C4-2B (cell line): ENCODE results near the gene STRIT1.
A peak's percentile ranks its signal among the peaks of the same experiment; 100 is the strongest.

Source experiments
- H3K27ac ChIP-seq: fragments of 450-650 bp; 2 replicates; pipeline ENCODE4 v1.5.1; 2017
- ZFX ChIP-seq: fragments of 450-650 bp; IDR thresholded peaks from 2 replicates; pipeline ENCODE4 v1.6.1; 2017
- TF ChIP-seq, protein P1 (sequence below): fragments of 450-650 bp; conservative IDR thresholded peaks from 2 replicates; pipeline ENCODE4 v1.5.1; 2017; ENCODE audit warnings: mild to moderate bottlenecking

STRIT1 gene

DNA sequence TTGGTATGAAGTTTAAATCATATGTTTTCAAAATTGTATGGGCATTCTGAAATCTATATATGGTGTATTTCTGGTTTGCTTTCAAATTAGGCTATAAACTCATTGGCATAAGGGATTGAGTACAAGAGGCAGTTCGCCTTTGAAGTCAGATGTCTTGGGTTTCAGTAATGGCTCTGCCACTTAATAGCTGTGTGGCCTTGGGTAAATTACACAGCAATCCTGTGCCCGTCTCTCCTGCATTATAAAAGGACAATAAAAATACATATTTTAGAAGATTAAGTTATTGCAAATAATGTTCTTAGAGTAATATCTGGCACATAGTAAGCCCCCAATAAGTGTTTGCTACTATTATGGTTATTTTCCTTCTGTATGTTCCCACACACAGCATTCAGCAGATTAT lies 20.4 kb upstream of the STRIT1 start:
- H3K27ac ChIP-seq, result no peak overlapping the region
- TF ChIP-seq, protein P1, sequence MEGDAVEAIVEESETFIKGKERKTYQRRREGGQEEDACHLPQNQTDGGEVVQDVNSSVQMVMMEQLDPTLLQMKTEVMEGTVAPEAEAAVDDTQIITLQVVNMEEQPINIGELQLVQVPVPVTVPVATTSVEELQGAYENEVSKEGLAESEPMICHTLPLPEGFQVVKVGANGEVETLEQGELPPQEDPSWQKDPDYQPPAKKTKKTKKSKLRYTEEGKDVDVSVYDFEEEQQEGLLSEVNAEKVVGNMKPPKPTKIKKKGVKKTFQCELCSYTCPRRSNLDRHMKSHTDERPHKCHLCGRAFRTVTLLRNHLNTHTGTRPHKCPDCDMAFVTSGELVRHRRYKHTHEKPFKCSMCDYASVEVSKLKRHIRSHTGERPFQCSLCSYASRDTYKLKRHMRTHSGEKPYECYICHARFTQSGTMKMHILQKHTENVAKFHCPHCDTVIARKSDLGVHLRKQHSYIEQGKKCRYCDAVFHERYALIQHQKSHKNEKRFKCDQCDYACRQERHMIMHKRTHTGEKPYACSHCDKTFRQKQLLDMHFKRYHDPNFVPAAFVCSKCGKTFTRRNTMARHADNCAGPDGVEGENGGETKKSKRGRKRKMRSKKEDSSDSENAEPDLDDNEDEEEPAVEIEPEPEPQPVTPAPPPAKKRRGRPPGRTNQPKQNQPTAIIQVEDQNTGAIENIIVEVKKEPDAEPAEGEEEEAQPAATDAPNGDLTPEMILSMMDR, result no peak
- TF ChIP-seq ZFX, result no peak

DNA sequence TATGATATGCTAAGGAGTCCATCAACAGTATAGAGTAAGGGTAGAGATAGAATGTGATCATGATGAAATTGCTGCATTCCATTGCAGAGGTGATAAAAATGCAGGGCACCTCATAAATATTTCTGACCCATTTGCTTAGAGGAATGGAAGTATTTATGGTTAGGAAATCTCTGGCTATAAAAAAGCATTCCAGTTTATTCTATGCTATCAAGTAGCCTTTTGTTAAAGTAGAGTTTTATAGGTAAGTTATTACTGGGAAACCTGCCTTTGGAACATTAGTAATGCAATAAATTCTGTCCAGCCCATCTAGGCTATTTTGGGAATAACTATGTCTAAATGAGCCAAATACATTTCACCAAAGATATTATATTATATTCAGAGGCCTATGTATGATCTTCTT lies 19.8 kb upstream of the STRIT1 start:
- H3K27ac ChIP-seq, result no peak overlapping the region
- no peak for TF ChIP-seq ZFX
- TF ChIP-seq, protein P1, result no peak

DNA sequence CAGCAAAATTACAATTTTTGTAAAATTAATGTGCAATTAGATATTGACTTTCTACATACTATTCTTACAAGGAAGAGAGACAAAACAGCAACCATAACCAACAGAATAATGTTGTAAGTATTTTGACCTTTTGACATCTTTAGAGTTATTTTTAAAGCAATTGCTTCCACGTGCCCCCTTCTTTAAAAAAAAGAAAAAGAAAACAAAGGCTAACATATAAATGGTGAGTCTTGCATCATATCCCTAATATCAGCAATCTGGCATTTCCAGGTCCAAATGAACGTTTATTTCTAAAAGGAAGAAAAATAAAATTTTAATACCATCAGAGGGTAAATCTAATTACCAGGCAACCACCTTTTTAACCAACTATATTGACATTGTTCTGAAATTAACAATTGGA lies 19.3 kb upstream of the STRIT1 start:
- TF ChIP-seq, protein P1, result no peak
- no peak for TF ChIP-seq ZFX
- no peak overlapping the region for H3K27ac ChIP-seq

DNA sequence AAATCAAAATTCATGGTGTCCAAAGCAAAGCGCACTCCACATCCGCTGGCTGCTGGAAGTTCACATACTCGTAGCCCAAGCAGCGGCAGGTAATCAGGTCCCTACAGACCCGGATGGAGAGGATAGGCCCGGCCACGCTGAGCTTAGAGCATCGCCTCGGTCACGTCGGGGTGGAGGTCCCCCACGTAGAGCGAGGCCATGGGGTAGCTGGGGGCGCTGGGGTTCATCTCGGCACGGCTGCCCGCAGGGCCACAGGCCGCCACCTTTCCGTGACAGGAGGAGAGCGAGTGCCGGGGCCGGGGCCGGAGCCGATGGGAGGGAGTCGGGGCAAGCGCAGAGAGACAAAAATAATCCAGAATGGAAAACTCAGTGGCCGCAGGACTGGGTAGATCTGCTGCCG lies 16.1 kb upstream of the STRIT1 start:
- TF ChIP-seq, protein P1, result no peak
- no peak for TF ChIP-seq ZFX

DNA sequence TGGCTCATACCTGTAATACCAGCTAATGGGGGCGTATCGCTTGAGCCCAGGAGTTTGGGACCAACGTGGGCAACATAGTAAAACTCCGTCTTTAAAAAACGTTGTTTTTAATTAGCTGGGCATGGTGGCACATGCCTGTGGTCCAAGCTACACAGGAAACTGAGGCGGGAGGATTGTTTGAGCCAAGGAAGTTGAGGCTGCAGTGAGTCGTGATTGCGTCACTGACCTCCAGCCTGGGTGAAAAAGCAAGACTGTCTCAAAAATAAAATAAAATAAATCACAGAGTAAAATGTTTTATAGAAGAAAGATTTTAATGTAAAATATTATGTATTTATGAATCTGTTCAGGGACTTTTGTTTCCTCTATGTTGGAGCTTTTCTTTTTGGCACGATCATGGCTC lies 15.3 kb upstream of the STRIT1 start:
- TF ChIP-seq ZFX, result no peak
- TF ChIP-seq, protein P1, result no peak
- H3K27ac ChIP-seq, result no peak overlapping the region

More for the DNA sequence above, 16.1 kb upstream of the STRIT1 start:
- no peak overlapping the region for H3K27ac ChIP-seq

DNA sequence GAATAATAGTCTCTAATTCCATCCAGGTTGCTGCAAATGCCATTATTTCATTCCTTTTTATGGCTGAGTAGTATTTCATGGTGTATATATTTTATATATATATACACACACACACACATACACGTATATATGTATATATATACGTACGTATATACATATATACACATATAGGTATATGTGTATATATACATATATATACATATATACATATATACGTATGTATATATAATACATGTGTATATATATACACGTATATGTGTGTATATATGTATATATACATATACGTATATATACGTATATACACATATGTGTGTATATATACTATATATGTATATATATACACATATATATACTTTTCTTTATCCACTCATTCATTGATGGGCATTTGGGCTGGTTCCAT lies 13.7 kb upstream of the STRIT1 start:
- TF ChIP-seq, protein P1, result no peak
- no peak for TF ChIP-seq ZFX

DNA sequence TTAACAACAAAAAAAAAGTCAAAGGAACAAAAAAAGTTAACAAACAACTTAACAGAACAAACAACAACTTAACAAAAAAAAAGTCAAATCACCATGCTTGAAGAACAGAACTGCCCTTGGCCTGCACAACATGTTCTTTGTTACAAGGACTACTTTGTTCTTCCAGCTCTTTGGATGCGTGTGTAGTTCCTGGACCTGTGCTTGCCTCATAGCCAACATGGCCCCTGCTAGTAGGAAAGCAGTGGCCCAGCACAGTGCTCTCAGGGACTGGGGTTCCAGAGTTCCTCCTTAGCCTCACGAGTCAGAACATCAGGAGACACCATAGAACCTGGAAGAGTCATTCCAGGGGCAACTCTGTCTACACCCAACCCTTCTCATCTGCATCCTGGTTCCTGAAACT lies 10.9 kb upstream of the STRIT1 start:
- H3K27ac ChIP-seq, result peak overlapping the region; percentile 36; the same call in 1 of the 2 replicates
- TF ChIP-seq ZFX, result no peak
- TF ChIP-seq, protein P1, result no peak

More for the DNA sequence above, 13.7 kb upstream of the STRIT1 start:
- H3K27ac ChIP-seq, result no peak overlapping the region
